B cell (primary cell): Measurements from ENCODE around the gene EZH2. TPM values are rescaled to one million over a fixed set of nuclear protein-coding genes. Genes with fewer than 3 reads are reported as not detected.

Source experiments
- ATAC-seq: fragments of 200-7000 bp; cut with Tn5 transposase; one replicate; pipeline ENCODE4 v1.10.0; 2021; ENCODE audit warnings: low read depth, mild to moderate bottlenecking, moderate number of reproducible peaks, moderate library complexity
- CTCF ChIA-PET: fragments of 350-600 bp; sonication (Branson Sonifier 250); formaldehyde crosslinking; loops from one replicate; lab custom pipeline; 2021; ENCODE audit warnings: antibody characterized with exemption, inconsistent platforms; lab: Charles Lee
- POLR2A ChIA-PET: fragments of 350-600 bp; sonication (Branson Sonifier 250); formaldehyde crosslinking; loops from one replicate; lab custom pipeline; 2021; ENCODE audit warnings: antibody characterized with exemption; lab: Charles Lee
- DNase-seq: peaks from one replicate; pipeline ENCODE4 v3.0.0; 2013
- H2AFZ ChIP-seq: 2 replicates; pipeline ENCODE4 v1.6.1; 2012; ENCODE audit warnings: mild to moderate bottlenecking, low read depth, low read length; ENCODE audit not compliant: insufficient read depth, poor library complexity, severe bottlenecking
- H3K27ac ChIP-seq, 2 donors: 1 replicate in 1 of 2; 2 replicates in 1 of 2; pipeline ENCODE4 v1.5.1; 2012 to 2013; ENCODE audit warnings: low read length in 2 of 2, mild to moderate bottlenecking in 2 of 2, moderate library complexity in 1 of 2
- H3K27me3 ChIP-seq, 4 experiments: fragments of 200-600 bp in 1 of 4; sonication (generic) in 1 of 4; replicated peaks in 1 of 4; 1 replicate in 2 of 4; 2 replicates in 2 of 4; pipeline versions ENCODE4 v1.6.1 to v1.7.0; 2013 to 2016; ENCODE audit warnings: low read length in 3 of 4, mild to moderate bottlenecking in 2 of 4, mixed read lengths in 1 of 4, moderate library complexity in 1 of 4; ENCODE audit not compliant: insufficient read depth in 4 of 4, control insufficient read depth in 3 of 4; ENCODE audit errors: control extremely low read depth in 1 of 4
- H3K36me3 ChIP-seq, 2 experiments: replicated peaks in 1 of 2; 1 replicate in 1 of 2; 2 replicates in 1 of 2; pipeline versions ENCODE4 v1.6.1 to v1.7.1; 2013; ENCODE audit warnings: low read length in 1 of 2; ENCODE audit not compliant: insufficient read depth in 2 of 2, control insufficient read depth in 1 of 2; ENCODE audit errors: control extremely low read depth in 1 of 2, extremely low read depth in 1 of 2
- H3K4me1 ChIP-seq, 2 donors: fragments of 200-600 bp in 1 of 2; sonication (generic) in 1 of 2; 1 replicate in 1 of 2; 2 replicates in 1 of 2; pipeline versions ENCODE4 v1.5.1 to v1.6.1; 2013 to 2017; ENCODE audit warnings: low read length in 2 of 2; ENCODE audit not compliant: control insufficient read depth in 2 of 2, insufficient read depth in 2 of 2
- H3K4me2 ChIP-seq: replicated peaks from 2 replicates; pipeline ENCODE3; 2012; ENCODE audit warnings: mild to moderate bottlenecking, low read depth, low read length; ENCODE audit not compliant: poor library complexity, severe bottlenecking
- H3K4me3 ChIP-seq, 5 experiments: fragments of 200-600 bp in 1 of 5; sonication (generic) in 1 of 5; 1 replicate in 3 of 5; 2 replicates in 2 of 5; pipeline versions ENCODE4 v1.5.1 to v1.7.0; 2011 to 2016; ENCODE audit warnings: low read length in 4 of 5, mild to moderate bottlenecking in 4 of 5, low read depth in 2 of 5, control low read depth in 1 of 5, moderate library complexity in 1 of 5; ENCODE audit not compliant: insufficient read depth in 1 of 5; ENCODE audit errors: control extremely low read depth in 1 of 5, extremely low read depth in 1 of 5
- H3K79me2 ChIP-seq: fragments of 200-600 bp; sonication (generic); one replicate; pipeline ENCODE4 v1.6.0; 2016; ENCODE audit warnings: low read length; ENCODE audit not compliant: control insufficient read depth, insufficient read depth
- H3K9ac ChIP-seq: fragments of 200-600 bp; sonication (generic); 2 replicates; pipeline ENCODE4 v1.6.1; 2017; ENCODE audit warnings: mild to moderate bottlenecking, low read length, moderate library complexity
- H3K9me3 ChIP-seq, 3 donors: one replicate each; pipeline versions ENCODE4 v1.6.1 to v1.7.1; 2013; ENCODE audit warnings: low read length in 2 of 3; ENCODE audit not compliant: control insufficient read depth in 2 of 3, insufficient read depth in 1 of 3; ENCODE audit errors: control extremely low read depth in 1 of 3
- H4K20me1 ChIP-seq: 2 replicates; pipeline ENCODE4 v1.6.0; 2012; ENCODE audit warnings: mild to moderate bottlenecking, low read length; ENCODE audit not compliant: insufficient read depth, control insufficient read depth, poor library complexity, severe bottlenecking
- H3K27ac Mint-ChIP-seq: one replicate; pipeline ENCODE4 v1.8.0; 2021; ENCODE audit warnings: mixed read lengths
- H3K27me3 Mint-ChIP-seq: one replicate; pipeline ENCODE4 v1.8.0; 2021; ENCODE audit warnings: mixed read lengths
- H3K4me1 Mint-ChIP-seq: one replicate; pipeline ENCODE4 v1.8.0; 2021; ENCODE audit warnings: mixed read lengths
- H3K4me3 Mint-ChIP-seq: one replicate; pipeline ENCODE4 v1.8.0; 2021; ENCODE audit warnings: mixed read lengths
- H3K9me3 Mint-ChIP-seq: one replicate; pipeline ENCODE4 v1.8.0; 2022; ENCODE audit warnings: mixed read lengths; ENCODE audit not compliant: insufficient read depth
- CTCF ChIP-seq: fragments of 200-600 bp; IDR thresholded peaks from one replicate; pipeline ENCODE4 v1.8.0; 2022; ENCODE audit warnings: antibody characterized with exemption, mild to moderate bottlenecking
- EZH2 ChIP-seq: IDR thresholded peaks from 2 replicates; pipeline ENCODE4 v1.6.1; 2012; ENCODE audit warnings: borderline replicate concordance, low read depth, mild to moderate bottlenecking, moderate library complexity, low read length; ENCODE audit not compliant: insufficient read depth, poor library complexity, severe bottlenecking
- WGBS: methylation state at CpG from one replicate; pipeline ENCODE4 v1.1.5; 2013; ENCODE audit warnings: missing lambda C conversion rate; ENCODE audit not compliant: insufficient coverage; 5-methylcytosine and 5-hydroxymethylcytosine counted together
- intact Hi-C: fragments of 100-400 bp; cut with micrococcal nuclease; formaldehyde crosslinking; loops from one replicate; pipeline ENCODE4 v1.10.0; 2022
- polyA plus RNA-seq: library from polyadenylated mRNA; depleted of rRNA; stranded (reverse); fragments of >200 nt; gene quantifications from 2 replicates; pipeline ENCODE4 v1.2.3, GENCODE V29; 2012
- total RNA-seq, 2 donors: library from RNA; stranded (reverse); fragments of 120-200 nt in 1 of 2; gene quantifications; 1 replicate in 1 of 2; 2 replicates in 1 of 2; pipeline versions ENCODE4 v1.2.3 to v1.2.4, GENCODE V29; 2013 to 2022

The EZH2 gene
- total and polyA plus RNA-seq, 2 donors (not counting 1 experiment from before 2014, with no cell fraction given) = 5.1 to 10.3 TPM

GRCh38 chr7:148772297-148773089 lies 111.6 kb downstream of the EZH2 start:
- Histone ChIP-seq H3K4me3 (no peak overlapping the region), H3K27ac (no peak overlapping the region), H3K9ac (no peak overlapping the region), H4K20me1 (no peaks in the 10 kb centered on the region), H3K79me2 (no peaks in the 10 kb centered on the region), H2AFZ (no peak overlapping the region), H3K4me1 (peaks cover 8 to 9% of the 10 kb centered on the region in 2 donors), H3K36me3 (peaks cover 10 to 52% of the 10 kb centered on the region in 2 experiments), H3K27me3 (no peaks in the 10 kb centered on the region), H3K9me3 (no peaks in the 10 kb centered on the region), H3K4me2 (peak overlapping the region; percentile 26)
- intact Hi-C loops = no loop called here
- Mint-ChIP-seq H3K4me1 (peaks cover 14% of the 10 kb centered on the region), H3K27me3 (no peaks in the 10 kb centered on the region), H3K9me3 (no peaks in the 10 kb centered on the region), H3K27ac (peak overlapping the region; percentile 34), H3K4me3 (no peak overlapping the region)
- no peak for TF ChIP-seq EZH2
- no peak for TF ChIP-seq CTCF
- WGBS = 96% methylated on average over 6 of the region's 8 CpGs
- CTCF ChIA-PET = interaction anchor here (0.6 kb wide), 1 partner anchor 190 kb away, joined by 3 read pairs; no protein-coding TSS in a partner anchor
- POLR2A ChIA-PET = no interaction called here
- ATAC-seq (no peak), DNase-seq (no peak)

GRCh38 chr7:148770004-148770403 lies 114.1 kb downstream of the EZH2 start:
- Histone ChIP-seq H3K79me2 (no peaks in the 10 kb centered on the region), H3K9ac (no peak overlapping the region), H3K27ac (no peak overlapping the region), H3K4me3 (no peak overlapping the region), H3K27me3 (no peaks in the 10 kb centered on the region), H3K4me2 (no peak overlapping the region), H3K9me3 (no peaks in the 10 kb centered on the region), H2AFZ (no peak overlapping the region), H3K4me1 (peaks cover 8 to 9% of the 10 kb centered on the region in 2 donors), H3K36me3 (peaks cover 12 to 52% of the 10 kb centered on the region in 2 experiments), H4K20me1 (no peaks in the 10 kb centered on the region)
- intact Hi-C loops = no loop called here
- Mint-ChIP-seq H3K4me3 (no peak overlapping the region), H3K27me3 (no peaks in the 10 kb centered on the region), H3K27ac (no peak overlapping the region), H3K4me1 (peaks cover 14% of the 10 kb centered on the region), H3K9me3 (no peaks in the 10 kb centered on the region)
- no peak for ATAC-seq
- DNase-seq = no peak
- WGBS = 90% methylated on average over 3 of the region's 6 CpGs
- ChIA-PET POLR2A (no interaction called here), CTCF (no interaction called here)
- no peak for TF ChIP-seq EZH2
- no peak for TF ChIP-seq CTCF
